Endothelial cell of umbilical vein (primary cell): Measurements from ENCODE around the gene DNAJB12. TPM values are rescaled to one million over a fixed set of nuclear protein-coding genes. Genes with fewer than 3 reads are reported as not detected.
A peak's percentile ranks its signal among the peaks of the same experiment; 100 is the strongest.

Experiments used
- BruUV-seq: library from RNA; stranded (reverse); fragments of 400-500 nt; replicated peaks from 2 replicates; lab custom pipeline; 2021; lab: Mats Ljungman, UMichigan
- CTCF ChIA-PET: fragments of 300-600, 350-600 bp; sonication (Branson Sonifier 250); formaldehyde crosslinking; loops from one replicate; lab custom pipeline; 2021; ENCODE audit warnings: antibody characterized with exemption, inconsistent platforms; lab: Charles Lee
- POLR2A ChIA-PET: fragments of 300-600, 350-600 bp; sonication (Branson Sonifier 250); formaldehyde crosslinking; loops from one replicate; lab custom pipeline; 2021; ENCODE audit warnings: antibody characterized with exemption, inconsistent platforms; lab: Charles Lee
- DNase-seq: peaks from one replicate; pipeline ENCODE4 v3.0.0-alpha.2; 2011; ENCODE audit warnings: low read depth, low spot score
- FAIRE-seq: peaks from 2 replicates; lab custom pipeline; 2011; peaks lifted over from hg19 to GRCh38; lab: Jason Lieb, UNC
- H2AFZ ChIP-seq: 2 replicates; pipeline ENCODE4 v1.6.0; 2012; ENCODE audit warnings: low read depth, low read length, control low read depth, inconsistent platforms
- H3K27ac ChIP-seq: 2 replicates; pipeline ENCODE4 v1.5.1; 2011; ENCODE audit warnings: low read depth, mild to moderate bottlenecking, control low read depth, low read length, moderate library complexity; ENCODE audit not compliant: insufficient read depth
- H3K27me3 ChIP-seq, 2 experiments: 2 replicates each; pipeline versions ENCODE4 v1.6.0 to v1.6.1; 2011; ENCODE audit warnings: low read length in 2 of 2, mixed read lengths in 1 of 2; ENCODE audit not compliant: control insufficient read depth in 2 of 2, insufficient read depth in 2 of 2
- H3K36me3 ChIP-seq, 2 experiments: 2 replicates in 1 of 2; 3 replicates in 1 of 2; pipeline ENCODE4 v1.5.1; 2011; ENCODE audit warnings: low read length in 2 of 2, mild to moderate bottlenecking in 1 of 2, moderate library complexity in 1 of 2; ENCODE audit not compliant: control insufficient read depth in 2 of 2, insufficient read depth in 2 of 2; ENCODE audit errors: extremely low read depth in 1 of 2
- H3K4me1 ChIP-seq: 3 replicates; pipeline ENCODE4 v1.5.1; 2011; ENCODE audit warnings: mild to moderate bottlenecking, low read length; ENCODE audit not compliant: control insufficient read depth, insufficient read depth; ENCODE audit errors: extremely low read depth
- H3K4me2 ChIP-seq: 2 replicates; pipeline ENCODE4 v1.6.1; 2011; ENCODE audit warnings: low read length, control low read depth, mixed read lengths; ENCODE audit not compliant: insufficient read depth
- H3K4me3 ChIP-seq, 3 experiments: fragments of 200-600 bp in 1 of 3; sonication (generic), shearing (Covaris generic) in 1 of 3; replicated peaks in 1 of 3; 2 replicates each; pipeline ENCODE4 v1.5.1; 2011 to 2016; ENCODE audit warnings: control low read depth in 3 of 3, low read length in 3 of 3, mild to moderate bottlenecking in 2 of 3, inconsistent platforms in 1 of 3, low read depth in 1 of 3, moderate library complexity in 1 of 3; ENCODE audit not compliant: insufficient read depth in 1 of 3
- H3K79me2 ChIP-seq: 2 replicates; pipeline ENCODE4 v1.6.0; 2012; ENCODE audit warnings: low read length, inconsistent platforms; ENCODE audit not compliant: control insufficient read depth, insufficient read depth
- H3K9ac ChIP-seq: replicated peaks from 2 replicates; pipeline ENCODE3; 2011; ENCODE audit warnings: low read length, control low read depth; ENCODE audit not compliant: insufficient read depth; ENCODE audit errors: extremely low read depth
- H3K9me1 ChIP-seq: replicated peaks from 3 replicates; pipeline ENCODE4 v1.6.0; 2011; ENCODE audit warnings: mild to moderate bottlenecking, low read length; ENCODE audit not compliant: control insufficient read depth, insufficient read depth; ENCODE audit errors: extremely low read depth
- H3K9me3 ChIP-seq: replicated peaks from 2 replicates; pipeline ENCODE4 v1.5.1; 2012; ENCODE audit warnings: low read length, inconsistent platforms; ENCODE audit not compliant: control insufficient read depth, insufficient read depth
- H4K20me1 ChIP-seq: replicated peaks from 2 replicates; pipeline ENCODE3; 2011; ENCODE audit warnings: mild to moderate bottlenecking, low read length; ENCODE audit not compliant: control insufficient read depth, insufficient read depth; ENCODE audit errors: extremely low read depth
- JUN ChIP-seq: IDR thresholded peaks from 2 replicates; pipeline ENCODE4 v1.6.1; 2011; ENCODE audit warnings: borderline replicate concordance, low read depth; ENCODE audit not compliant: insufficient read length, insufficient read depth
- dilution Hi-C: fragments of 300-500 bp; cut with MboI; formaldehyde crosslinking; loops from one replicate; pipeline ENCODE4 v1.15.0; 2019; ENCODE audit warnings: low sequenced_read_pairs; ENCODE audit not compliant: extremely low pct_ligation_motif_present
- intact Hi-C: fragments of 100-400 bp; cut with micrococcal nuclease; formaldehyde crosslinking; loops from one replicate; pipeline ENCODE4 v1.10.0; 2022
- polyA plus RNA-seq, 4 experiments: library from polyadenylated mRNA; depleted of rRNA in 3 of 4; stranded (reverse) in 3 of 4; unstranded in 1 of 4; fragments of >200 nt; gene quantifications; 2 replicates each; pipeline versions ENCODE4 v1.2.1 to v1.2.3, GENCODE V29; 2011 to 2012; ENCODE audit warnings: missing spikeins in 1 of 4
- total RNA-seq: library from RNA; stranded (reverse); gene quantifications from 2 replicates; pipeline ENCODE4 v1.2.3, GENCODE V29; 2021
- TF ChIP-seq, protein P1 (sequence below), 2 donors: IDR thresholded peaks; 1 replicate in 1 of 2; 2 replicates in 1 of 2; pipeline ENCODE4 v1.5.1; 2011; ENCODE audit warnings: low read length in 2 of 2, mild to moderate bottlenecking in 2 of 2, moderate library complexity in 2 of 2, control low read depth in 1 of 2, inconsistent platforms in 1 of 2, low read depth in 1 of 2; ENCODE audit not compliant: insufficient read depth in 1 of 2; ENCODE audit errors: extremely low read depth in 1 of 2

The DNAJB12 gene
- total and polyA plus RNA-seq, 2 donors (not counting 3 experiments of a cell fraction or from before 2014, with no cell fraction given), result 27.2 to 44.2 TPM

DNA sequence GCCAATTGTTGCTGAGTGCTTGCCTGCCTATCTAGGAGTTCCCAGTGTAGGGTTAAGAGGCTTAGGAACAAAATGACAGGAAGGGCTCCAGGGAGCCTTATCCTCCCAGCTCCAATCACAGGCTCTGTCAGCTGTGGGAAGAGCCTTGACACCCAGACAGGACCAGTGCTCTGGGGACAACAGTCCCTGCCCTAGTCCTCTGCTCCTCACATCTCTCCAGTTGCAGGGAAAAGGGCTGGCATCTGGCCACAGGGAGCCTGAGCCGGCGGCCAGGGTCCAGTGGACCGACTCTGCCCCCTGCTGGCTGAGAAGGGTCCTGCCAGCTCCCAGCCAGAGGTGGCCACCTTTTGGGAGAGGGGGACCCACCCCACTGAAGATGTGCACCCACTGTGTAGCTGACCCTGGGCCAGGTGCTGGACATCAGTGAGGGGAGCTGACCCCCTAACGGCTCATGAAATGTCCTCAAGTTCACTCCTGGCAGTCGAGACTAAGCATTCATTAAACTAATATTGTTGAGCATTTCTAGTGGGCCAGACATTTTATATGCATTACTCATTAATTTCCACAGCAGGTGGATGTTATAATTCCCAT is 17.6 kb downstream of the DNAJB12 start:
- POLR2A ChIA-PET, result interaction anchor here (0.9 to 1.9 kb wide), 3 partner anchors 62 to 210 kb away, joined by 3 to 4 read pairs (median 3); no protein-coding TSS in a partner anchor
- BruUV-seq, result no TSS peak
- dilution Hi-C loops (no loop called here), intact Hi-C loops (loop anchor here (1.0 to 5.0 kb wide), 3 partner anchors 165 to 289 kb away; no protein-coding TSS in a partner anchor)
- H3K79me2 ChIP-seq, result no peaks in the 10 kb centered on the region
- H2AFZ ChIP-seq, result no peak overlapping the region
- peak; percentile 72 for DNase-seq
- FAIRE-seq, result peak; percentile 87
- H3K9ac ChIP-seq, result peak overlapping the region; percentile 25
- no peaks in the 10 kb centered on the region for H3K9me3 ChIP-seq
- TF ChIP-seq JUN, result no peak
- TF ChIP-seq, protein P1, sequence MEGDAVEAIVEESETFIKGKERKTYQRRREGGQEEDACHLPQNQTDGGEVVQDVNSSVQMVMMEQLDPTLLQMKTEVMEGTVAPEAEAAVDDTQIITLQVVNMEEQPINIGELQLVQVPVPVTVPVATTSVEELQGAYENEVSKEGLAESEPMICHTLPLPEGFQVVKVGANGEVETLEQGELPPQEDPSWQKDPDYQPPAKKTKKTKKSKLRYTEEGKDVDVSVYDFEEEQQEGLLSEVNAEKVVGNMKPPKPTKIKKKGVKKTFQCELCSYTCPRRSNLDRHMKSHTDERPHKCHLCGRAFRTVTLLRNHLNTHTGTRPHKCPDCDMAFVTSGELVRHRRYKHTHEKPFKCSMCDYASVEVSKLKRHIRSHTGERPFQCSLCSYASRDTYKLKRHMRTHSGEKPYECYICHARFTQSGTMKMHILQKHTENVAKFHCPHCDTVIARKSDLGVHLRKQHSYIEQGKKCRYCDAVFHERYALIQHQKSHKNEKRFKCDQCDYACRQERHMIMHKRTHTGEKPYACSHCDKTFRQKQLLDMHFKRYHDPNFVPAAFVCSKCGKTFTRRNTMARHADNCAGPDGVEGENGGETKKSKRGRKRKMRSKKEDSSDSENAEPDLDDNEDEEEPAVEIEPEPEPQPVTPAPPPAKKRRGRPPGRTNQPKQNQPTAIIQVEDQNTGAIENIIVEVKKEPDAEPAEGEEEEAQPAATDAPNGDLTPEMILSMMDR (IDR thresholded peaks at IDR 0.05; ENCODE audit: extremely low read depth in 1 of 2, insufficient read depth in 1 of 2, low read depth in 1 of 2, low read length in 2 of 2), result peak; percentile 97 to 98
- H3K4me2 ChIP-seq, result no peak overlapping the region
- CTCF ChIA-PET, result interaction anchor here (0.6 to 12.3 kb wide), 24 partner anchors 9 to 441 kb away, joined by 3 to 214 read pairs (median 4); partner anchors contain the start of genes ASCC1 and DDIT4
- peak overlapping the region; percentile 97 for H3K27ac ChIP-seq
- no peaks in the 10 kb centered on the region for H3K9me1 ChIP-seq
- H3K27me3 ChIP-seq, result no peaks in the 10 kb centered on the region
- no peak overlapping the region for H3K4me3 ChIP-seq
- H3K4me1 ChIP-seq, result peaks cover 50% of the 10 kb centered on the region
- no peaks in the 10 kb centered on the region for H4K20me1 ChIP-seq
- peaks cover 6 to 21% of the 10 kb centered on the region in 2 experiments for H3K36me3 ChIP-seq
